K562 (cell line): ENCODE results near the gene FOCAD.

Experiments used
- CTBP1 ChIP-seq: fragments of 450-650 bp; IDR thresholded peaks from 2 replicates; pipeline ENCODE4 v1.6.1; 2016; ENCODE audit warnings: borderline replicate concordance
- ZKSCAN8 ChIP-seq: fragments of 200-800 bp; sonication (Bioruptor generic); IDR thresholded peaks from 2 replicates; pipeline ENCODE4 v1.6.1; 2016; ENCODE audit warnings: missing genetic modification characterization, missing compliant biosample characterization

DNA sequence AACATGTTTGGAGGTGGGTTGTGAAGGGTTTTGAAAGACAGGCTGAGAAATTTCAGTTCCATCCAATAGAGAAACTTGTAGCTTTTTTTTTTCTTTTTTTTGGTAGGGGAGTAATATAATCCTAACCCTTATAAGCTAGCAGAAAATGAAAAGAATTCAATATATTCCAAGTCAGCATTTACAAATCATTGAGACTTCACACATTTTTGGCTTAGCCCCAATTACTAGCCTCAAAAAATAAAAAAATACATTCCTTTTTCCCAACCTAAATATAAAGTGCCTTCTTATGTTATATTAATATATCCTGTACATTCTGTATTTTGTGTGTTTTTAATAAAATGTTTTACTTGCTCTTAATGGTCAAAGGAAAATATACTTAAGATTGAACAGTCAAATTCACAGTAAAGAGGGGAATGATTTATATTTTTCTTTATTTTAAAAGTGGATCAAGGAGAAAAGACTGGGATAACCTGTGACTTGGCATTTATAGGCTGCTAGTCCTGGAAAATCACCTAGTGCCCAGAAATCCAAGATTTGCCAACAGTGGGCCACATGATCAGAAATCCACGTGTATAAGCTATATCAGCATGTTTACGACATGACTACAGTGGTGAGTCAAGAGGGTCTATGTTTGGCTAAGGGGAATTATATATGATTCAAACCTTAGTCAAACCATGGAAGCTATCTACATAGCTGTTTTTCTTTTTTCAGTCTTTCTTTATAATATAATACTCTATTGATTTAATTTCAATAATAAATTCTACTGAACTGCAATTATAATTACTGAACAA, 332.8 kb downstream of the FOCAD start:
- TF ChIP-seq ZKSCAN8 = no peak
- TF ChIP-seq CTBP1 = no peak
